IMR-90 (cell line): ENCODE results near the gene KIF6. TPM values are rescaled to one million over a fixed set of nuclear protein-coding genes. Genes with fewer than 3 reads are reported as not detected.

ENCODE experiments used
- ATAC-seq: fragments of 200-7000 bp; cut with Tn5 transposase; 2 replicates; pipeline ENCODE4 v1.9.1; 2020; ENCODE audit warnings: low read depth, mild to moderate bottlenecking, moderate library complexity
- BruUV-seq: library from RNA; stranded (reverse); fragments of 400-500 nt; replicated peaks from 2 replicates; lab custom pipeline; 2021; lab: Mats Ljungman, UMichigan
- CTCF ChIA-PET: fragments of 300-600 bp; formaldehyde crosslinking; extraction: SDS; loops from one replicate; lab custom pipeline; 2021; ENCODE audit warnings: antibody characterized with exemption; lab: Yijun Ruan, JAX
- POLR2A ChIA-PET: fragments of 300-600 bp; sonication (Branson Sonifier 250); formaldehyde crosslinking; loops from one replicate; lab custom pipeline; 2022; ENCODE audit warnings: antibody characterized with exemption; ENCODE audit not compliant: unreplicated experiment; lab: Charles Lee
- DNase-seq: peaks from one replicate; pipeline ENCODE4 v3.0.0; 2013
- H2AFZ ChIP-seq: replicated peaks from 2 replicates; pipeline ENCODE3; 2013; ENCODE audit warnings: low read length, mild to moderate bottlenecking; ENCODE audit not compliant: poor library complexity
- H2AK5ac ChIP-seq: 2 replicates; pipeline ENCODE4 v1.6.1; 2013; ENCODE audit warnings: low read depth, low read length, inconsistent platforms
- H2AK9ac ChIP-seq: replicated peaks from 2 replicates; pipeline ENCODE3; 2013; ENCODE audit warnings: mild to moderate bottlenecking, low read depth, low read length, moderate library complexity; ENCODE audit not compliant: poor library complexity
- H2BK120ac ChIP-seq: 2 replicates; pipeline ENCODE4 v1.6.1; 2013; ENCODE audit warnings: low read depth, low read length, inconsistent platforms
- H2BK15ac ChIP-seq: 3 replicates; pipeline ENCODE4 v1.6.1; 2013; ENCODE audit warnings: low read depth, low read length, inconsistent platforms
- H2BK20ac ChIP-seq: 2 replicates; pipeline ENCODE4 v1.6.1; 2013; ENCODE audit warnings: low read depth, mild to moderate bottlenecking, inconsistent platforms, low read length, moderate library complexity
- H2BK5ac ChIP-seq: 2 replicates; pipeline ENCODE4 v1.6.1; 2013; ENCODE audit warnings: mild to moderate bottlenecking, low read depth, low read length, inconsistent platforms; ENCODE audit not compliant: poor library complexity, severe bottlenecking
- H3K14ac ChIP-seq: replicated peaks from 2 replicates; pipeline ENCODE4 v1.6.1; 2013; ENCODE audit warnings: low read depth, low read length, inconsistent platforms
- H3K18ac ChIP-seq: 2 replicates; pipeline ENCODE4 v1.6.1; 2013; ENCODE audit warnings: low read depth, low read length, control low read depth
- H3K23ac ChIP-seq: 2 replicates; pipeline ENCODE4 v1.6.1; 2013; ENCODE audit warnings: low read depth, low read length, inconsistent platforms
- H3K27ac ChIP-seq: 2 replicates; pipeline ENCODE4 v1.5.1; 2013; ENCODE audit warnings: mild to moderate bottlenecking, control low read depth, low read length; ENCODE audit not compliant: insufficient read depth
- H3K27me3 ChIP-seq: 2 replicates; pipeline ENCODE4 v1.6.1; 2013; ENCODE audit warnings: low read length; ENCODE audit not compliant: control insufficient read depth, insufficient read depth
- H3K36me3 ChIP-seq: 2 replicates; pipeline ENCODE4 v1.6.1; 2013; ENCODE audit warnings: low read length, mixed read lengths; ENCODE audit not compliant: control insufficient read depth, insufficient read depth
- H3K4ac ChIP-seq: 2 replicates; pipeline ENCODE4 v1.6.1; 2013; ENCODE audit warnings: low read depth, low read length, inconsistent platforms
- H3K4me1 ChIP-seq: 2 replicates; pipeline ENCODE4 v1.6.1; 2013; ENCODE audit warnings: low read length, mixed read lengths; ENCODE audit not compliant: control insufficient read depth, insufficient read depth
- H3K4me2 ChIP-seq: 2 replicates; pipeline ENCODE4 v1.6.1; 2013; ENCODE audit warnings: low read depth, mild to moderate bottlenecking, control low read depth, low read length, moderate library complexity
- H3K4me3 ChIP-seq: 2 replicates; pipeline ENCODE4 v1.5.1; 2013; ENCODE audit warnings: low read depth, mild to moderate bottlenecking, control low read depth, low read length, moderate library complexity; ENCODE audit not compliant: insufficient read depth
- H3K56ac ChIP-seq: 2 replicates; pipeline ENCODE4 v1.6.1; 2013; ENCODE audit warnings: low read length, inconsistent platforms; ENCODE audit not compliant: insufficient read depth; ENCODE audit errors: extremely low read depth
- H3K79me1 ChIP-seq, 2 experiments: 2 replicates each; pipeline ENCODE4 v1.6.1; 2013; ENCODE audit warnings: low read length in 2 of 2, inconsistent platforms in 1 of 2, low read depth in 1 of 2
- H3K9ac ChIP-seq: 2 replicates; pipeline ENCODE4 v1.6.1; 2013; ENCODE audit warnings: low read depth, low read length, control low read depth
- H3K9me1 ChIP-seq: 2 replicates; pipeline ENCODE4 v1.6.1; 2013; ENCODE audit warnings: low read length, inconsistent platforms; ENCODE audit not compliant: insufficient read depth
- H3K9me3 ChIP-seq: 2 replicates; pipeline ENCODE4 v1.6.1; 2013; ENCODE audit warnings: low read length; ENCODE audit not compliant: control insufficient read depth, insufficient read depth
- H4K20me1 ChIP-seq: 2 replicates; pipeline ENCODE4 v1.6.1; 2013; ENCODE audit warnings: low read length, inconsistent platforms; ENCODE audit not compliant: insufficient read depth
- H4K5ac ChIP-seq: 2 replicates; pipeline ENCODE4 v1.6.1; 2013; ENCODE audit warnings: mild to moderate bottlenecking, low read depth, low read length, control low read depth
- H4K8ac ChIP-seq, 2 experiments: 2 replicates each; pipeline ENCODE4 v1.6.1; 2013; ENCODE audit warnings: low read depth in 2 of 2, low read length in 2 of 2, control low read depth in 1 of 2, inconsistent platforms in 1 of 2
- H4K91ac ChIP-seq: 2 replicates; pipeline ENCODE4 v1.6.1; 2013; ENCODE audit warnings: low read depth, low read length, inconsistent platforms; ENCODE audit not compliant: insufficient read depth
- BHLHE40 ChIP-seq: fragments of 150-350 bp; IDR thresholded peaks from 2 replicates; pipeline ENCODE4 v1.6.1; 2016; ENCODE audit warnings: mild to moderate bottlenecking, low read depth, low read length
- CEBPB ChIP-seq: IDR thresholded peaks from 2 replicates; pipeline ENCODE4 v1.6.1; 2012; ENCODE audit warnings: low read depth, low read length, improper control_type of control experiment
- CHD1 ChIP-seq: IDR thresholded peaks from 2 replicates; pipeline ENCODE4 v1.6.1; 2012; ENCODE audit warnings: low read depth, low read length, improper control_type of control experiment
- MAZ ChIP-seq: IDR thresholded peaks from 2 replicates; pipeline ENCODE4 v1.6.1; 2012; ENCODE audit warnings: low read depth, mild to moderate bottlenecking, low read length, improper control_type of control experiment, moderate library complexity, borderline replicate concordance
- MXI1 ChIP-seq: IDR thresholded peaks from 2 replicates; pipeline ENCODE4 v1.6.1; 2012; ENCODE audit warnings: low read depth, mild to moderate bottlenecking, low read length, moderate library complexity, borderline replicate concordance
- NFE2L2 ChIP-seq: fragments of 150-350 bp; IDR thresholded peaks from 2 replicates; pipeline ENCODE4 v1.6.1; 2016; ENCODE audit warnings: low read depth, mild to moderate bottlenecking, low read length
- RAD21 ChIP-seq: IDR thresholded peaks from 2 replicates; pipeline ENCODE4 v1.6.1; 2012; ENCODE audit warnings: low read length, improper control_type of control experiment
- RCOR1 ChIP-seq: IDR thresholded peaks from 2 replicates; pipeline ENCODE4 v1.6.1; 2012; ENCODE audit warnings: mild to moderate bottlenecking, low read length, improper control_type of control experiment; ENCODE audit not compliant: insufficient replicate concordance
- RFX5 ChIP-seq: IDR thresholded peaks from 2 replicates; pipeline ENCODE4 v1.8.0; 2012; ENCODE audit warnings: low read depth, mild to moderate bottlenecking, low read length, moderate library complexity
- WGBS, 2 experiments: methylation state at CpG; one replicate each; pipeline versions ENCODE4 v1.1.5 to v1.1.7; 2013; ENCODE audit warnings: missing lambda C conversion rate in 2 of 2; ENCODE audit not compliant: insufficient read length in 1 of 2; ENCODE audit errors: extremely low coverage in 2 of 2; 5-methylcytosine and 5-hydroxymethylcytosine counted together
- dilution Hi-C: fragments of 300-500 bp; cut with HindIII; formaldehyde crosslinking; loops from one replicate; pipeline ENCODE4 v1.14.3; 2018; ENCODE audit warnings: low sequenced_read_pairs; ENCODE audit not compliant: unreplicated experiment
- in situ Hi-C: fragments of 300-500 bp; cut with MboI; formaldehyde crosslinking; loops from 3 replicates; pipeline ENCODE4 v1.14.3; 2019; ENCODE audit warnings: low sequenced_read_pairs, inconsistent platforms, mixed read lengths
- intact Hi-C: fragments of 100-400 bp; cut with micrococcal nuclease; formaldehyde crosslinking; loops from 2 replicates; pipeline ENCODE4 v1.10.0; 2022
- polyA plus RNA-seq, 3 experiments: library from polyadenylated mRNA; depleted of rRNA; stranded (reverse); fragments of >200 nt; gene quantifications; 2 replicates each; pipeline ENCODE4 v1.2.3, GENCODE V29; 2012; ENCODE audit warnings: low replicate concordance in 1 of 3
- total RNA-seq: library from RNA; depleted of rRNA; stranded (reverse); fragments of >200 nt; gene quantifications from 2 replicates; pipeline ENCODE4 v1.2.3, GENCODE V29; 2012
- TF ChIP-seq, protein P1 (sequence below): fragments of 150-350 bp; IDR thresholded peaks from 2 replicates; pipeline ENCODE4 v1.6.1; 2016; ENCODE audit warnings: low read depth, mild to moderate bottlenecking, low read length, moderate library complexity, borderline replicate concordance
- TF ChIP-seq, protein P2 (sequence below): conservative IDR thresholded peaks from 2 replicates; pipeline ENCODE4 v1.5.1; 2012; ENCODE audit warnings: mild to moderate bottlenecking, low read depth, low read length, improper control_type of control experiment

The KIF6 gene
- total and polyA plus RNA-seq, 2 of the 4 experiments (the other 2 are of a cell fraction), result under 0.01 to 0.10 TPM

DNA sequence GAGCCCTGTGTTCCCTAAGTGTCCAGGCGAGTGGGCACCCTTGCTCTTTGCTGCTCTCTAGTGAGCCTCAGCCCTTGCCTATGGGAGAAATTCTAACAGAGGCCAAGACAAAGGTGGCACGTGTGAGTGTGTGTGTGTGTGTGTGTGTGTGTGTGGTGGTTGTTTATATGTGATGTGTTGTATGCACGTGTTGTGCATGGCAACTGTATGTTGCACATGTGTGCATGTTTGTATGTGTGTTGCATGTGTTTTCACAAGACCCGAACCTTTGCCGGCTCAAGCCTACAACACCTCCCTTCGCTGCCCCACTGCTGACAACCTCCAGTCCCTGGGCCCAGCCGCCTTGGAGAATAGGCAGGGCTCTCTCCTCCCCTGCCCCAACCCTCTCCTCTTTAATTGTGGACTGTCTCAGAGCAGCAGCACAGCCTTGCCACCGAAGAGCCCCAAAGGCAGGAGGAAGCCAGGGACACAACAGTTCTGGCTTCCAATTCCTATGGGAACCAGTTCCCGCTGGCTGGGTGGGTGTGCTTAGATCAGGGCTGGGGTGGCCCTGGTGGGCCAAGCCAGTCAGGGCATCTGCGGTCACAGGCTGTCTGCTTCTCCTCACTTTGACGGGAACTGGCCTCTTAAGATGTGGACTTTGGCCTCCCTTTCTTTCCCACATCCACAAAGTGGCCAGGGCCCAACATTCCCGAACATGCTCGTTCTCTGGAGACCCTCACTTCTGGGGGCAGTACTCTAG, 405.4 kb downstream of the KIF6 start:
- Histone ChIP-seq H4K5ac (no peak overlapping the region), H2AK5ac (no peak overlapping the region), H2AFZ (no peak overlapping the region), H3K9me3 (no peaks in the 10 kb centered on the region), H3K18ac (no peak overlapping the region), H2BK5ac (no peak overlapping the region), H2BK15ac (no peak overlapping the region), H4K91ac (no peak overlapping the region), H3K4me1 (no peaks in the 10 kb centered on the region), H2AK9ac (no peak overlapping the region), H3K4me2 (no peak overlapping the region), H3K23ac (no peak overlapping the region), H4K20me1 (no peaks in the 10 kb centered on the region), H3K4ac (no peak overlapping the region), H3K27ac (no peak overlapping the region), H2BK120ac (no peak overlapping the region), H3K4me3 (no peak overlapping the region), H2BK20ac (no peak overlapping the region), H3K79me1 (no peaks in the 10 kb centered on the region), H3K36me3 (no peaks in the 10 kb centered on the region), H4K8ac (no peak overlapping the region), H3K9me1 (no peaks in the 10 kb centered on the region), H3K14ac (no peak overlapping the region), H3K56ac (no peak overlapping the region), H3K27me3 (peaks cover 5% of the 10 kb centered on the region; the same call in 1 of the 2 replicates), H3K9ac (no peak overlapping the region)
- POLR2A ChIA-PET, result no interaction called here
- dilution Hi-C loops, result no loop called here
- intact Hi-C loops, result no loop called here
- CTCF ChIA-PET, result no interaction called here
- TF ChIP-seq NFE2L2 (no peak), MXI1 (no peak), RCOR1 (no peak), MAZ (no peak), RAD21 (no peak), CHD1 (no peak), BHLHE40 (no peak), RFX5 (no peak), CEBPB (no peak)
- TF ChIP-seq, protein P1, sequence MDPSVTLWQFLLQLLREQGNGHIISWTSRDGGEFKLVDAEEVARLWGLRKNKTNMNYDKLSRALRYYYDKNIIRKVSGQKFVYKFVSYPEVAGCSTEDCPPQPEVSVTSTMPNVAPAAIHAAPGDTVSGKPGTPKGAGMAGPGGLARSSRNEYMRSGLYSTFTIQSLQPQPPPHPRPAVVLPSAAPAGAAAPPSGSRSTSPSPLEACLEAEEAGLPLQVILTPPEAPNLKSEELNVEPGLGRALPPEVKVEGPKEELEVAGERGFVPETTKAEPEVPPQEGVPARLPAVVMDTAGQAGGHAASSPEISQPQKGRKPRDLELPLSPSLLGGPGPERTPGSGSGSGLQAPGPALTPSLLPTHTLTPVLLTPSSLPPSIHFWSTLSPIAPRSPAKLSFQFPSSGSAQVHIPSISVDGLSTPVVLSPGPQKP, result no peak
- TF ChIP-seq, protein P2, sequence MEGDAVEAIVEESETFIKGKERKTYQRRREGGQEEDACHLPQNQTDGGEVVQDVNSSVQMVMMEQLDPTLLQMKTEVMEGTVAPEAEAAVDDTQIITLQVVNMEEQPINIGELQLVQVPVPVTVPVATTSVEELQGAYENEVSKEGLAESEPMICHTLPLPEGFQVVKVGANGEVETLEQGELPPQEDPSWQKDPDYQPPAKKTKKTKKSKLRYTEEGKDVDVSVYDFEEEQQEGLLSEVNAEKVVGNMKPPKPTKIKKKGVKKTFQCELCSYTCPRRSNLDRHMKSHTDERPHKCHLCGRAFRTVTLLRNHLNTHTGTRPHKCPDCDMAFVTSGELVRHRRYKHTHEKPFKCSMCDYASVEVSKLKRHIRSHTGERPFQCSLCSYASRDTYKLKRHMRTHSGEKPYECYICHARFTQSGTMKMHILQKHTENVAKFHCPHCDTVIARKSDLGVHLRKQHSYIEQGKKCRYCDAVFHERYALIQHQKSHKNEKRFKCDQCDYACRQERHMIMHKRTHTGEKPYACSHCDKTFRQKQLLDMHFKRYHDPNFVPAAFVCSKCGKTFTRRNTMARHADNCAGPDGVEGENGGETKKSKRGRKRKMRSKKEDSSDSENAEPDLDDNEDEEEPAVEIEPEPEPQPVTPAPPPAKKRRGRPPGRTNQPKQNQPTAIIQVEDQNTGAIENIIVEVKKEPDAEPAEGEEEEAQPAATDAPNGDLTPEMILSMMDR, result no peak
- no TSS peak for BruUV-seq
- in situ Hi-C loops, result no loop called here
- DNase-seq, result no peak
- 28% methylated on average over 2 of the region's 13 CpGs; no CpG with 5 or more reads in 1 of the 2 experiments for WGBS, 2 experiments
- no peak for ATAC-seq
